HEK293 (cell line): ENCODE results near the gene NKD1.

Experiments used
- CTCF ChIA-PET: fragments of 350-600 bp; formaldehyde crosslinking; extraction: SDS; loops from one replicate; lab custom pipeline; 2021; ENCODE audit warnings: antibody characterized with exemption; lab: Yijun Ruan, JAX
- POLR2A ChIA-PET: fragments of 300-600 bp; formaldehyde crosslinking; extraction: SDS; loops from one replicate; lab custom pipeline; 2020; ENCODE audit warnings: antibody characterized with exemption, inconsistent platforms; lab: Yijun Ruan, JAX
- H3K27ac ChIP-seq: fragments of 200-500 bp; sonication (Bioruptor generic); 2 replicates; pipeline ENCODE4 v1.5.1; 2014; ENCODE audit warnings: low read depth, low read length, control low read depth, inconsistent platforms; ENCODE audit errors: extremely low read depth
- H3K36me3 ChIP-seq, 2 experiments: fragments of 200-500 bp in 1 of 2; sonication (Bioruptor generic) in 1 of 2; 1 replicate in 1 of 2; 2 replicates in 1 of 2; pipeline ENCODE4 v1.5.1; 2014 to 2017; ENCODE audit warnings: inconsistent platforms in 2 of 2, low read length in 2 of 2; ENCODE audit not compliant: control insufficient read depth in 2 of 2, insufficient read depth in 1 of 2
- H3K4me1 ChIP-seq: fragments of 200-500 bp; sonication (Bioruptor generic); 2 replicates; pipeline ENCODE4 v1.5.1; 2014; ENCODE audit warnings: mild to moderate bottlenecking, low read length, inconsistent platforms; ENCODE audit not compliant: control insufficient read depth, insufficient read depth
- H3K4me3 ChIP-seq: 2 replicates; pipeline ENCODE4 v1.5.1; 2011; ENCODE audit warnings: low read depth, mild to moderate bottlenecking, control low read depth, low read length, moderate library complexity
- H3K9me3 ChIP-seq: fragments of 200-500 bp; sonication (Bioruptor generic); 2 replicates; pipeline ENCODE4 v1.5.1; 2014; ENCODE audit warnings: low read depth, low read length, inconsistent platforms; ENCODE audit not compliant: control insufficient read depth, insufficient read depth
- IKZF3 ChIP-seq: fragments of 450-650 bp; IDR thresholded peaks from 2 replicates; pipeline ENCODE4 v1.5.0; 2018; ENCODE audit warnings: missing biosample characterization, mild to moderate bottlenecking, missing genetic modification characterization, moderate library complexity
- KLF1 ChIP-seq: fragments of 450-650 bp; formaldehyde crosslinking; IDR thresholded peaks from 2 replicates; pipeline ENCODE4 v1.5.1; 2016; ENCODE audit warnings: missing biosample characterization, missing genetic modification characterization
- OSR2 ChIP-seq: fragments of 450-650 bp; formaldehyde crosslinking; IDR thresholded peaks from 2 replicates; pipeline ENCODE4 v1.5.1; 2016; ENCODE audit warnings: missing biosample characterization, missing genetic modification characterization
- OVOL3 ChIP-seq: fragments of 450-650 bp; formaldehyde crosslinking; IDR thresholded peaks from 2 replicates; pipeline ENCODE4 v1.5.1; 2016; ENCODE audit warnings: missing biosample characterization, missing genetic modification characterization
- PRDM1 ChIP-seq: fragments of 450-650 bp; formaldehyde crosslinking; IDR thresholded peaks from 2 replicates; pipeline ENCODE4; 2016; ENCODE audit warnings: missing biosample characterization, missing genetic modification characterization
- PRDM2 ChIP-seq: fragments of 450-650 bp; formaldehyde crosslinking; IDR thresholded peaks from 2 replicates; pipeline ENCODE4 v1.5.1; 2016; ENCODE audit warnings: missing biosample characterization, missing genetic modification characterization, borderline replicate concordance
- SP7 ChIP-seq: fragments of 450-650 bp; formaldehyde crosslinking; IDR thresholded peaks from 2 replicates; pipeline ENCODE4 v1.5.1; 2016; ENCODE audit warnings: missing biosample characterization, missing genetic modification characterization
- ZNF132 ChIP-seq: fragments of 450-650 bp; formaldehyde crosslinking; IDR thresholded peaks from 2 replicates; pipeline ENCODE4 v1.5.1; 2017; ENCODE audit warnings: missing biosample characterization, missing genetic modification characterization, borderline replicate concordance
- ZNF133 ChIP-seq: fragments of 450-650 bp; formaldehyde crosslinking; IDR thresholded peaks from 2 replicates; pipeline ENCODE4 v1.5.1; 2016; ENCODE audit warnings: missing biosample characterization, missing genetic modification characterization
- ZNF16 ChIP-seq: fragments of 450-650 bp; formaldehyde crosslinking; IDR thresholded peaks from 2 replicates; pipeline ENCODE4 v1.5.1; 2016; ENCODE audit warnings: low read depth, missing biosample characterization, missing genetic modification characterization
- ZNF404 ChIP-seq: fragments of 450-650 bp; formaldehyde crosslinking; IDR thresholded peaks from 2 replicates; pipeline ENCODE4 v1.5.1; 2017; ENCODE audit warnings: missing biosample characterization, missing genetic modification characterization
- ZNF549 ChIP-seq: fragments of 450-650 bp; IDR thresholded peaks from 2 replicates; pipeline ENCODE4 v1.5.1; 2018; ENCODE audit warnings: missing biosample characterization, missing genetic modification characterization, mild to moderate bottlenecking, inconsistent platforms, moderate library complexity
- ZNF561 ChIP-seq: fragments of 450-650 bp; IDR thresholded peaks from 2 replicates; pipeline ENCODE4 v1.5.1; 2018; ENCODE audit warnings: missing biosample characterization, missing genetic modification characterization, borderline replicate concordance
- ZNF623 ChIP-seq: fragments of 450-650 bp; formaldehyde crosslinking; IDR thresholded peaks from 2 replicates; pipeline ENCODE4 v1.5.1; 2016; ENCODE audit warnings: missing biosample characterization, missing genetic modification characterization
- ZNF654 ChIP-seq: fragments of 450-650 bp; formaldehyde crosslinking; IDR thresholded peaks from 2 replicates; pipeline ENCODE4 v1.5.1; 2016; ENCODE audit warnings: low read depth, missing biosample characterization, missing genetic modification characterization
- ZNF670 ChIP-seq: fragments of 450-650 bp; formaldehyde crosslinking; IDR thresholded peaks from 2 replicates; pipeline ENCODE4 v1.5.1; 2016; ENCODE audit warnings: missing biosample characterization, missing genetic modification characterization, low read depth
- ZNF776 ChIP-seq: fragments of 450-650 bp; formaldehyde crosslinking; IDR thresholded peaks from 2 replicates; pipeline ENCODE4 v1.5.0; 2017; ENCODE audit warnings: missing biosample characterization, missing genetic modification characterization, borderline replicate concordance
- ZSCAN16 ChIP-seq: fragments of 450-650 bp; formaldehyde crosslinking; IDR thresholded peaks from 2 replicates; pipeline ENCODE4 v1.5.1; 2016; ENCODE audit warnings: missing biosample characterization, missing genetic modification characterization
- TF ChIP-seq, protein P1 (sequence below): fragments of 450-650 bp; formaldehyde crosslinking; IDR thresholded peaks from 2 replicates; pipeline ENCODE4 v1.5.1; 2016; ENCODE audit warnings: missing biosample characterization, missing genetic modification characterization

NKD1 gene

DNA sequence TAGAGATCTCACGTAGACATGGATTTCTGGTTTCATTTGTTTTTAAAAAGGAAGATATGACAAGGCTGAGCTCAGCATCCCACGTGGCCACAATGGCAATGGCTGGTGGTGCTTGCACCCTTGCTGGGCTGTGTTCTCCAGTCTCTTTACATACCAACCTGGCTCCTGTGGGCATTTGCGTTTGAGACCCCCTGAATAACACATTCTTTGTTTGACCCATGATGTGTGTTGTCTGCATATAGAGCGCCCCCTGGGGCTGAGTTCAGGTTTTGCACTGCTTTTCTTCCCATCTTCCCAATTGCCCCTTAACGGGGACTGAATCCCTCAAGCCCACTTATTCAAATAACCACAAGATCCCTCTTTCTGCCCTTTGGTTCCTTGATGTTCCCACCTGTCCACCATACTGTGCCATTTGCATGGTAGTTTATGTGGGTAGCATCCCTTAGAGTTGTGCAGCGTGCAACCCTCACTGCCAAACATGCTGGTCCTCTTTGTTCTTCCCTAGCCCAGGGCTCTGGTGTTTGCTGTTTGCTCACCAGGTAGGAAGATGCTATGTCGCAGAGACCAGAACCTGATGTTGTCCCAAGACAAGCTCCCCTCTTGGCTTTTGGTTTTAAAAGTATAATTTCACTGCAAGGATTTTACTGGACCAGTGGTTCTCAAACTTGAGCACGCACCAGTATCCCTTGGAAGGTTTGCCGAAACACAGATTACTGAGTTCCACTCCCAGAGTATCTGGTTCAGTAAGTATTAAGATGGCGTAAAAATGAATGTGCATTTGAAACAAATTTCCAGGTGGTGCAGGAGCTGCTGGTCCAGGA lies 38.5 kb upstream of the NKD1 start:
- H3K36me3 ChIP-seq, result no peaks in the 10 kb centered on the region
- CTCF ChIA-PET, result interaction anchor here (0.5 to 2.2 kb wide), 24 partner anchors 8 to 532 kb away, joined by 3 to 10 read pairs (median 3); no protein-coding TSS in a partner anchor
- H3K4me3 ChIP-seq, result no peak overlapping the region
- H3K4me1 ChIP-seq, result no peaks in the 10 kb centered on the region
- H3K27ac ChIP-seq, result no peak overlapping the region
- POLR2A ChIA-PET, result no interaction called here
- peak; percentile 19; the same call in 1 of the 2 replicates for TF ChIP-seq ZNF654 (tag by site-specific recombination)
- no peak for TF ChIP-seq ZNF132
- TF ChIP-seq, all 188 proteins: peak for 1
- H3K9me3 ChIP-seq, result no peaks in the 10 kb centered on the region

GRCh38 chr16:50515218-50515617 lies 33.0 kb upstream of the NKD1 start:
- ChIA-PET CTCF (interaction anchor here (0.6 kb wide), 1 partner anchor 491 kb away, joined by 3 read pairs; no protein-coding TSS in a partner anchor), POLR2A (no interaction called here)
- no peaks in the 10 kb centered on the region for H3K4me1 ChIP-seq
- no peak overlapping the region for H3K27ac ChIP-seq
- no peak overlapping the region for H3K4me3 ChIP-seq
- no peaks in the 10 kb centered on the region for H3K36me3 ChIP-seq
- no peak for TF ChIP-seq ZNF133 (tag by site-specific recombination)
- TF ChIP-seq OSR2 (tag by site-specific recombination), result no peak
- TF ChIP-seq ZNF776, result no peak
- no peak for TF ChIP-seq ZNF16
- no peak for TF ChIP-seq SP7 (tag by site-specific recombination)
- no peak for TF ChIP-seq IKZF3
- TF ChIP-seq ZNF654 (tag by site-specific recombination), result no peak
- TF ChIP-seq ZNF623, result no peak
- TF ChIP-seq ZNF670, result no peak
- TF ChIP-seq ZSCAN16 (tag by site-specific recombination), result no peak
- TF ChIP-seq ZNF404 (tag by site-specific recombination), result no peak
- no peak for TF ChIP-seq KLF1 (tag by site-specific recombination)
- no peak for TF ChIP-seq ZNF561 (tag by site-specific recombination)
- TF ChIP-seq PRDM1, result no peak
- TF ChIP-seq PRDM2 (tag by site-specific recombination), result no peak
- no peak for TF ChIP-seq OVOL3
- TF ChIP-seq ZNF549, result no peak
- TF ChIP-seq, protein P1, sequence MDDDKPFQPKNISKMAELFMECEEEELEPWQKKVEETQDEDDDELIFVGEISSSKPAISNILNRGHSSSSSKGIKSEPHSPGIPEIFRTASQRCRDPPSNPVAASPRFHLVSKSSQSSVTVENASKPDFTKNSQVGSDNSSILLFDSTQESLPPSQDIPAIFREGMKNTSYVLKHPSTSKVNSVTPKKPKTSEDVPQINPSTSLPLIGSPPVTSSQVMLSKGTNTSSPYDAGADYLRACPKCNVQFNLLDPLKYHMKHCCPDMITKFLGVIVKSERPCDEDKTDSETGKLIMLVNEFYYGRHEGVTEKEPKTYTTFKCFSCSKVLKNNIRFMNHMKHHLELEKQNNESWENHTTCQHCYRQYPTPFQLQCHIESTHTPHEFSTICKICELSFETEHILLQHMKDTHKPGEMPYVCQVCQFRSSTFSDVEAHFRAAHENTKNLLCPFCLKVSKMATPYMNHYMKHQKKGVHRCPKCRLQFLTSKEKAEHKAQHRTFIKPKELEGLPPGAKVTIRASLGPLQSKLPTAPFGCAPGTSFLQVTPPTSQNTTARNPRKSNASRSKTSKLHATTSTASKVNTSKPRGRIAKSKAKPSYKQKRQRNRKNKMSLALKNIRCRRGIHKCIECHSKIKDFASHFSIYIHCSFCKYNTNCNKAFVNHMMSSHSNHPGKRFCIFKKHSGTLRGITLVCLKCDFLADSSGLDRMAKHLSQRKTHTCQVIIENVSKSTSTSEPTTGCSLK (tag by site-specific recombination), result no peak
- TF ChIP-seq, all 188 proteins: peak for 0
- H3K9me3 ChIP-seq, result no peaks in the 10 kb centered on the region; the same call in 1 of the 2 replicates
